GM12878 (cell line): ENCODE data around the gene SSRP1. TPM values are rescaled to one million over a fixed set of nuclear protein-coding genes. Genes with fewer than 3 reads are reported as not detected.
"Not testable (repeated sequence)": the region's sequence is repeated elsewhere in the genome, so short reads cannot be mapped to it uniquely, and the experiment has no call there.

Source experiments
- ATAC-seq: fragments of 200-7000 bp; cut with Tn5 transposase; 3 replicates; pipeline ENCODE4 v1.9.1; 2020; ENCODE audit warnings: mild to moderate bottlenecking, moderate library complexity
- BruUV-seq: library from RNA; stranded (reverse); fragments of 400-500 nt; replicated peaks from 2 replicates; lab custom pipeline; 2021; lab: Mats Ljungman, UMichigan
- CTCF ChIA-PET: fragments of 300-600 bp; sonication (Branson Sonifier 250); formaldehyde crosslinking; extraction: SDS; loops from one replicate; lab custom pipeline; 2021; ENCODE audit warnings: inconsistent platforms; lab: Yijun Ruan, JAX
- POLR2A ChIA-PET: fragments of 350-600 bp; formaldehyde crosslinking; extraction: SDS; loops from one replicate; lab custom pipeline; 2021; ENCODE audit warnings: inconsistent platforms; lab: Charles Lee
- RAD21 ChIA-PET: fragments of 300-600 bp; sonication (Branson Sonifier 250); formaldehyde crosslinking; loops from one replicate; lab custom pipeline; 2023; ENCODE audit warnings: antibody characterized with exemption; ENCODE audit not compliant: unreplicated experiment; lab: Charles Lee
- SMC1A ChIA-PET: fragments of 300-600 bp; sonication (Branson Sonifier 250); formaldehyde crosslinking; loops from one replicate; lab custom pipeline; 2023; ENCODE audit not compliant: unreplicated experiment, uncharacterized antibody; lab: Charles Lee
- DNase-seq: peaks from one replicate; pipeline ENCODE4 v3.0.0-alpha.2; 2011; ENCODE audit warnings: low read depth, low spot score
- FAIRE-seq: peaks from 3 replicates; lab custom pipeline; 2011; peaks lifted over from hg19 to GRCh38; lab: Jason Lieb, UNC
- H2AFZ ChIP-seq: 2 replicates; pipeline ENCODE4 v1.6.0; 2011; ENCODE audit warnings: low read depth, low read length, control low read depth; ENCODE audit not compliant: control insufficient read depth
- H3K27ac ChIP-seq: 2 replicates; pipeline ENCODE4 v1.5.1; 2011; ENCODE audit warnings: control low read depth; ENCODE audit not compliant: control insufficient read depth, insufficient read depth
- H3K27me3 ChIP-seq, 2 experiments: replicated peaks in 1 of 2; 2 replicates each; pipeline versions ENCODE4 v1.6.0 to v1.6.1; 2011; ENCODE audit warnings: low read length in 1 of 2; ENCODE audit not compliant: control insufficient read depth in 2 of 2, insufficient read depth in 2 of 2
- H3K36me3 ChIP-seq, 2 experiments: 2 replicates each; pipeline ENCODE4 v1.5.1; 2011; ENCODE audit warnings: low read length in 1 of 2; ENCODE audit not compliant: control insufficient read depth in 2 of 2, insufficient read depth in 2 of 2
- H3K4me1 ChIP-seq: 2 replicates; pipeline ENCODE4 v1.6.1; 2011; ENCODE audit warnings: mild to moderate bottlenecking, low read length, moderate library complexity, mixed read lengths; ENCODE audit not compliant: control insufficient read depth, insufficient read depth
- H3K4me2 ChIP-seq: 2 replicates; pipeline ENCODE4 v1.6.0; 2011; ENCODE audit warnings: control low read depth; ENCODE audit not compliant: control insufficient read depth, insufficient read depth
- H3K4me3 ChIP-seq: fragments of 200-600 bp; sonication (generic); 2 replicates; pipeline ENCODE4 v1.5.1; 2016
- H3K79me2 ChIP-seq: 2 replicates; pipeline ENCODE4 v1.6.0; 2011; ENCODE audit warnings: low read length; ENCODE audit not compliant: control insufficient read depth, insufficient read depth
- H3K9ac ChIP-seq: 2 replicates; pipeline ENCODE4 v1.8.0; 2011; ENCODE audit warnings: low read length, control low read depth, mixed read lengths; ENCODE audit not compliant: control insufficient read depth, insufficient read depth
- H3K9me3 ChIP-seq: replicated peaks from 3 replicates; pipeline ENCODE4 v1.5.1; 2011; ENCODE audit warnings: mild to moderate bottlenecking, low read length; ENCODE audit not compliant: control insufficient read depth, insufficient read depth
- H4K20me1 ChIP-seq: 2 replicates; pipeline ENCODE4 v1.6.0; 2011; ENCODE audit not compliant: control insufficient read depth, insufficient read depth
- EED ChIP-seq: sonication (generic); IDR thresholded peaks from 2 replicates; pipeline ENCODE4 v1.6.1; 2016; ENCODE audit warnings: antibody characterized with exemption, low read depth
- EP300 ChIP-seq, 2 experiments: fragments of 150-350 bp in 1 of 2; IDR thresholded peaks; 2 replicates each; pipeline ENCODE4 v1.6.1; 2011 to 2012; ENCODE audit warnings: low read depth in 2 of 2, low read length in 2 of 2, borderline replicate concordance in 1 of 2, improper control_type of control experiment in 1 of 2, inconsistent platforms in 1 of 2; ENCODE audit not compliant: control insufficient read depth in 1 of 2
- GABPA ChIP-seq: IDR thresholded peaks from 2 replicates; pipeline ENCODE4 v1.6.1; 2014; ENCODE audit warnings: antibody characterized with exemption, low read depth, mild to moderate bottlenecking, inconsistent platforms
- NR2C2 ChIP-seq: IDR thresholded peaks from 2 replicates; pipeline ENCODE4 v1.6.1; 2011; ENCODE audit warnings: borderline replicate concordance, low read depth; ENCODE audit not compliant: control insufficient read depth, insufficient read length
- WGBS: methylation state at CpG from one replicate; pipeline ENCODE4 v1.1.6; 2016; ENCODE audit warnings: low lambda C conversion rate; ENCODE audit not compliant: insufficient replicate concordance, insufficient coverage; ENCODE audit errors: missing lambda C conversion rate; 5-methylcytosine and 5-hydroxymethylcytosine counted together
- in situ Hi-C: fragments of 300-500 bp; cut with MboI; formaldehyde crosslinking; loops from 9 replicates; pipeline ENCODE4 v1.14.3; 2018; ENCODE audit warnings: mixed read lengths
- intact Hi-C: fragments of 100-400 bp; cut with micrococcal nuclease; formaldehyde crosslinking; loops from one replicate; pipeline ENCODE4 v1.14.2; 2022; ENCODE audit not compliant: unreplicated experiment
- polyA plus RNA-seq, 11 experiments: library from polyadenylated mRNA; depleted of rRNA in 4 of 11; unstranded in 6 of 11; stranded (reverse) in 5 of 11; fragments of >200 nt; fragmentation: Nextera tagmentation in 4 of 11; fragmentation: Illumina TruSeq in 1 of 11; extraction: Ambion mirVana in 4 of 11; extraction: Trizol in 1 of 11; gene quantifications; 1 replicate in 1 of 11; 2 replicates in 10 of 11; pipeline versions ENCODE4 v1.2.1 to v1.2.3, GENCODE V29; 2011 to 2016; ENCODE audit warnings: inconsistent platforms in 2 of 11, missing spikeins in 2 of 11, low read depth in 1 of 11
- total RNA-seq, 4 experiments: library from RNA; depleted of rRNA in 3 of 4; stranded (reverse); fragments of >200 nt in 3 of 4; fragmentation: Illumina TruSeq in 1 of 4; extraction: Trizol in 1 of 4; gene quantifications; 2 replicates each; pipeline versions ENCODE4 v1.2.1 to v1.2.3, GENCODE V29; 2013 to 2021

The SSRP1 gene
- total and polyA plus RNA-seq, 10 of the 15 experiments (the other 5 are each of a cell fraction or from before 2014, with no cell fraction given): 73.6 to 279 (median 138) TPM

DNA sequence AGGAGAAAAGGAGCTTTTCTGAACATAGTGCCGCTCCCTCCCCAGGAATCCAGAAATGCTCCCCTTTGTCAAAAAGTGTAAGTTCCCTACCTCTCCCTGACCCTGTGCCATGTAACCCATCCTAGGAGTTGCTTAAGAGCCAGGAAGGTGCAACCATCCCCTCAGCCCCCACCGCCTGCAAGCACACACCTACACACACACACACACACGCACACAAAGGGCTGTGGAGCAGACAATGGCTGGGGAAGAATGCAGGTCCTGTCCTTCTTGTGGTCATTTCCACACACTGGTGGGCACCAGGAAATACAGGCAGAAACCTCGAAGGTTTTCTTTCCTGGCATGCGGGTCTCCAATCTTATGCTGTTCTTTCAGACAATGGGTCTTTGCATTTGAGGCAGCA, 3.6 kb upstream of the SSRP1 start:
- 49% methylated on average over 5 of the region's 5 CpGs for WGBS
- no peak for FAIRE-seq
- CTCF ChIA-PET: interaction anchor here (1.3 to 2.3 kb wide), 3 partner anchors 13 to 154 kb away, joined by 3 to 8 read pairs (median 5); partner anchors contain the start of gene TNKS1BP1
- in situ Hi-C loops (loop anchor here (25.0 kb wide), 2 partner anchors 1173 to 1248 kb away; partner anchors contain the start of genes LPXN, OR5B21 and ZFP91), intact Hi-C loops (no loop called here)
- Histone ChIP-seq H3K9ac (no peak overlapping the region), H3K36me3 (no peaks in the 10 kb centered on the region; a peak in 1 of 4 replicates), H2AFZ (no peak overlapping the region), H3K79me2 (peaks cover 18% of the 10 kb centered on the region), H3K27me3 (no peaks in the 10 kb centered on the region; a peak in 1 of 4 replicates), H4K20me1 (no peaks in the 10 kb centered on the region)
- no TSS peak for BruUV-seq
- ATAC-seq: no peak
- TF ChIP-seq EP300 (IDR thresholded peaks at IDR 0.05; ENCODE audit: borderline replicate concordance in 1 of 2, control insufficient read depth in 1 of 2, low read depth in 2 of 2, low read length in 2 of 2): no peak
- TF ChIP-seq, all 136 proteins: peak for 0
- Histone ChIP-seq H3K27ac (no peak overlapping the region), H3K4me2 (no peak overlapping the region), H3K4me3 (no peak overlapping the region), H3K4me1 (peaks cover 10% of the 10 kb centered on the region), H3K9me3 (no peaks in the 10 kb centered on the region)
- ChIA-PET SMC1A (interaction anchor here (1.0 kb wide), 1 partner anchor 163 kb away, joined by 3 read pairs; no protein-coding TSS in a partner anchor), POLR2A (no interaction called here), RAD21 (no interaction called here)
- DNase-seq: no peak

DNA sequence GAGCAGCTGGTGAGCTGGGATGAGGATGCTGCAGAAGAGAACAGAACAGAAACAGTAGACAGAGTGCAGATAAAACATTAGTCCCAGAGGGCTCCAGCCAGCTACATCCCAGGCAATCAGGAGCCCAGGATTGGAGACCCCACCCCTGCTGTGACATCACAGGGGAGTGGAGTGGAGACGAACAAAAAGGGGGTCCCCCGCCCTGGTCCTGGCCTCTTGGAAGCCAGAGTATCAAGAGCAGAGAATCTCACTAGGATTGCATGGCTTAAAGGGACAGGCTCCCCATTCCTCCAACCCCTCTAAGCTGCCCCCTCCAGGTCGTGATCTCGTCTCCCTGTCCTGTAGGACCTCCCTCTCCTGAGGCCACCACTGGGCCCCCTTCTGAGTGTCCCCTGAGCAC, 2.5 kb upstream of the SSRP1 start, which contains the start of gene P2RX3:
Gene P2RX3 (plus strand): TSS at position 211 of the 400 bp plus-strand sequence. CDS start 199 bp downstream, outside the sequence.
- Histone ChIP-seq H3K4me3 (no peak within 1 kb of the TSS), H3K27ac (no peak within 1 kb of the TSS), H3K4me1 (peaks cover 10% of the 10 kb centered on the region)
- in situ Hi-C loops: loop anchor here (25.0 kb wide), 2 partner anchors 1174 to 1249 kb away; partner anchors contain the start of genes LPXN, OR5B21 and ZFP91
- CTCF ChIA-PET: interaction anchor here (1.3 to 2.8 kb wide), 4 partner anchors 9 to 156 kb away, joined by 3 to 15 read pairs (median 6); partner anchors contain the start of gene TNKS1BP1
- no peak for TF ChIP-seq EED
- no peak for TF ChIP-seq NR2C2
- TF ChIP-seq GABPA: no peak
- TF ChIP-seq, all 136 proteins: peak for 0
- ATAC-seq: no peak
- H3K36me3 ChIP-seq: peaks cover 0 to 8% of the 10 kb centered on the region in 2 experiments; a peak in 2 of 4 replicates
- 25% methylated on average over 4 of the region's 4 CpGs for WGBS
- no peak for FAIRE-seq
- no peak within 1 kb of the TSS for H3K4me2 ChIP-seq
- POLR2A ChIA-PET: no interaction called here
- DNase-seq: no peak
- SMC1A ChIA-PET: no interaction called here
- H4K20me1 ChIP-seq: no peaks in the 10 kb centered on the region
- peaks cover 29% of the 10 kb centered on the region for H3K79me2 ChIP-seq
- H3K9ac ChIP-seq: no peak within 1 kb of the TSS
- no peaks in the 10 kb centered on the region; a peak in 1 of 4 replicates for H3K27me3 ChIP-seq
- no peak within 1 kb of the TSS for H2AFZ ChIP-seq
- H3K9me3 ChIP-seq: no peaks in the 10 kb centered on the region
- BruUV-seq: no TSS peak
- intact Hi-C loops: no loop called here
- RAD21 ChIA-PET: no interaction called here

DNA sequence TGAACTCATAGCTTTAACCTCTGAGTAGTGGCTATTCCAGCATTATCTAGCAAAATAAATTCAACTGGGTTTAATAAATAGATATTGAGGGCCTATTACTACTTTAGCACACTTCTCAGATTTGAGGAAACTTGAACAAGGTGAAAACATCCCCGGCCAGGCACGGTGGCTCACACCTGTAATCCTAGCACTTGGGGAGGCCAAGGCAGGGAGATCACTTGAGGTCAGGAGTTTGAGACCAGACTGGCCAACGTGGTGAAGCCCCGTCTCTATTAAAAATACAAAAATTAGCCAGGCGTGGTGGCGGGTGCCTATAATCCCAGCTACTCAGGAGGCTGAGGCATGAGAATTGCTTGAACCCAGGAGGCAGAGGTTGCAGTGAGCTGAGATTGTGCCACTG, 1.2 kb upstream of the SSRP1 start:
- ChIA-PET POLR2A (interaction anchor here (0.6 to 4.5 kb wide), 2 partner anchors 11 to 211 kb away, joined by 3 to 35 read pairs; partner anchors contain the start of gene TNKS1BP1), CTCF (interaction anchor here (1.0 to 2.8 kb wide), 3 partner anchors 10 to 157 kb away, joined by 4 to 15 read pairs (median 5); partner anchors contain the start of gene TNKS1BP1), SMC1A (interaction anchor here (1.0 to 4.2 kb wide), 2 partner anchors 9 to 11 kb away, joined by 3 to 20 read pairs; partner anchors contain the start of gene TNKS1BP1)
- intact Hi-C loops, H2AFZ ChIP-seq, H3K4me3 ChIP-seq, BruUV-seq, H3K9ac ChIP-seq, H4K20me1 ChIP-seq, H3K27ac ChIP-seq, H3K27me3 ChIP-seq, DNase-seq, RAD21 ChIA-PET, H3K4me2 ChIP-seq, ATAC-seq, H3K9me3 ChIP-seq, FAIRE-seq: not testable (repeated sequence)
- 95% methylated on average over 6 of the region's 6 CpGs for WGBS
- peaks cover 29% of the 10 kb centered on the region for H3K79me2 ChIP-seq
- in situ Hi-C loops: loop anchor here (25.0 kb wide), 2 partner anchors 1175 to 1250 kb away; partner anchors contain the start of genes LPXN, OR5B21 and ZFP91
- H3K36me3 ChIP-seq: peaks cover 8 to 15% of the 10 kb centered on the region in 2 experiments
- H3K4me1 ChIP-seq: peaks cover 10% of the 10 kb centered on the region
